H1 (cell line): ENCODE measurements around the gene PCDHA5. TPM values are rescaled to one million over a fixed set of nuclear protein-coding genes. Genes with fewer than 3 reads are reported as not detected.

Source experiments
- CTCF ChIA-PET: fragments of 300-600 bp; sonication (Branson Sonifier 250); formaldehyde crosslinking; loops from one replicate; lab custom pipeline; 2021; ENCODE audit not compliant: partially characterized antibody; lab: Charles Lee
- POLR2A ChIA-PET: fragments of 300-600 bp; sonication (Branson Sonifier 250); formaldehyde crosslinking; loops from one replicate; lab custom pipeline; 2021; ENCODE audit warnings: inconsistent platforms; ENCODE audit not compliant: partially characterized antibody; lab: Charles Lee
- DNase-seq, 2 experiments: peaks; one replicate each; pipeline versions ENCODE4 v3.0.0 to v3.0.0-alpha.2; 2010 to 2022; ENCODE audit warnings: low spot score in 2 of 2, low read depth in 1 of 2, mixed read lengths in 1 of 2
- FAIRE-seq: peaks from 2 replicates; lab custom pipeline; 2011; peaks lifted over from hg19 to GRCh38; lab: Jason Lieb, UNC
- H2AFZ ChIP-seq: 2 replicates; pipeline ENCODE4 v1.8.1; 2012; ENCODE audit warnings: low read length, inconsistent platforms
- H2AK5ac ChIP-seq: 2 replicates; pipeline ENCODE4 v1.6.1; 2013; ENCODE audit warnings: low read depth, low read length
- H2BK120ac ChIP-seq: replicated peaks from 2 replicates; pipeline ENCODE3; 2013; ENCODE audit warnings: low read depth, low read length, inconsistent platforms
- H2BK12ac ChIP-seq: 2 replicates; pipeline ENCODE4 v1.6.1; 2013; ENCODE audit warnings: low read depth, low read length
- H2BK15ac ChIP-seq: 2 replicates; pipeline ENCODE4 v1.6.1; 2013; ENCODE audit warnings: low read length
- H2BK20ac ChIP-seq: 2 replicates; pipeline ENCODE4 v1.6.1; 2013; ENCODE audit warnings: low read length
- H2BK5ac ChIP-seq: 2 replicates; pipeline ENCODE4 v1.6.1; 2013; ENCODE audit warnings: low read depth, low read length
- H3K14ac ChIP-seq: 2 replicates; pipeline ENCODE4 v1.6.1; 2013; ENCODE audit warnings: inconsistent platforms; ENCODE audit not compliant: insufficient read length
- H3K18ac ChIP-seq: 2 replicates; pipeline ENCODE4 v1.6.1; 2013; ENCODE audit warnings: low read length; ENCODE audit errors: extremely low read depth
- H3K23ac ChIP-seq: 2 replicates; pipeline ENCODE4 v1.6.1; 2013; ENCODE audit warnings: inconsistent platforms; ENCODE audit not compliant: insufficient read length
- H3K23me2 ChIP-seq: 2 replicates; pipeline ENCODE4 v1.6.1; 2013; ENCODE audit warnings: low read depth, low read length
- H3K27ac ChIP-seq: 2 replicates; pipeline ENCODE4 v1.6.1; 2011; ENCODE audit warnings: low read depth, low read length, inconsistent platforms
- H3K27me3 ChIP-seq, 4 experiments: replicated peaks in 1 of 4; 1 replicate in 1 of 4; 2 replicates in 3 of 4; pipeline versions ENCODE4 v1.6.1 to v1.8.1; 2011 to 2013; ENCODE audit warnings: low read length in 3 of 4, mild to moderate bottlenecking in 3 of 4, inconsistent platforms in 2 of 4, mixed read lengths in 2 of 4, moderate library complexity in 1 of 4; ENCODE audit not compliant: control insufficient read depth in 3 of 4, insufficient read depth in 3 of 4; ENCODE audit errors: extremely low read depth in 1 of 4
- H3K36me3 ChIP-seq, 4 experiments: 2 replicates each; pipeline versions ENCODE4 v1.6.1 to v1.8.1; 2011 to 2013; ENCODE audit warnings: mild to moderate bottlenecking in 4 of 4, low read length in 3 of 4, moderate library complexity in 2 of 4, control low read depth in 1 of 4, inconsistent platforms in 1 of 4; ENCODE audit not compliant: insufficient read depth in 4 of 4, control insufficient read depth in 2 of 4
- H3K4ac ChIP-seq: replicated peaks from 2 replicates; pipeline ENCODE3; 2013; ENCODE audit warnings: low read length, low read depth, mixed read lengths, inconsistent platforms; ENCODE audit not compliant: insufficient read length
- H3K4me1 ChIP-seq, 4 experiments: replicated peaks in 1 of 4; 1 replicate in 1 of 4; 2 replicates in 3 of 4; pipeline versions ENCODE4 v1.6.1 to v1.8.1; 2011 to 2013; ENCODE audit warnings: low read length in 3 of 4, inconsistent platforms in 2 of 4, mixed read lengths in 1 of 4; ENCODE audit not compliant: insufficient read depth in 4 of 4, control insufficient read depth in 3 of 4
- H3K4me2 ChIP-seq, 2 experiments: 2 replicates each; pipeline versions ENCODE4 v1.6.1 to v1.8.1; 2011 to 2013; ENCODE audit warnings: low read depth in 2 of 2, low read length in 2 of 2, control low read depth in 1 of 2, inconsistent platforms in 1 of 2, mild to moderate bottlenecking in 1 of 2; ENCODE audit not compliant: insufficient read depth in 1 of 2
- H3K4me3 ChIP-seq, 4 experiments: fragments of 200-600, 300-600 bp in 1 of 4; sonication (generic), shearing (Covaris generic), sonication (Bioruptor Twin) in 1 of 4; 2 replicates each; pipeline versions ENCODE4 v1.5.1 to v1.8.1; 2011 to 2016; ENCODE audit warnings: low read length in 4 of 4, low read depth in 3 of 4, control low read depth in 2 of 4, inconsistent platforms in 2 of 4, mild to moderate bottlenecking in 2 of 4, mixed read lengths in 1 of 4, moderate library complexity in 1 of 4; ENCODE audit not compliant: insufficient read depth in 2 of 4; ENCODE audit errors: extremely low read depth in 1 of 4
- H3K56ac ChIP-seq: replicated peaks from 2 replicates; pipeline ENCODE3; 2013; ENCODE audit warnings: low read depth, mild to moderate bottlenecking, mixed read lengths, low read length, inconsistent platforms; ENCODE audit not compliant: insufficient read length
- H3K79me1 ChIP-seq: 2 replicates; pipeline ENCODE4 v1.6.1; 2013; ENCODE audit warnings: low read depth, low read length, control low read depth
- H3K79me2 ChIP-seq, 2 experiments: 2 replicates each; pipeline versions ENCODE4 v1.6.1 to v1.8.1; 2012 to 2013; ENCODE audit warnings: low read length in 2 of 2, mild to moderate bottlenecking in 2 of 2, inconsistent platforms in 1 of 2; ENCODE audit not compliant: insufficient read depth in 2 of 2, control insufficient read depth in 1 of 2
- H3K9ac ChIP-seq, 4 experiments: replicated peaks in 1 of 4; 1 replicate in 1 of 4; 2 replicates in 3 of 4; pipeline versions ENCODE4 v1.6.1 to v1.8.1; 2011 to 2013; ENCODE audit warnings: low read depth in 3 of 4, low read length in 3 of 4, control low read depth in 2 of 4, mild to moderate bottlenecking in 2 of 4, moderate library complexity in 2 of 4, inconsistent platforms in 1 of 4; ENCODE audit errors: extremely low read depth in 1 of 4
- H3K9me3 ChIP-seq, 2 experiments: 2 replicates each; pipeline versions ENCODE4 v1.6.1 to v1.8.1; 2012 to 2013; ENCODE audit warnings: mild to moderate bottlenecking in 2 of 2, moderate library complexity in 2 of 2, control low read depth in 1 of 2, inconsistent platforms in 1 of 2, low read depth in 1 of 2, low read length in 1 of 2, mixed read lengths in 1 of 2; ENCODE audit not compliant: insufficient read depth in 2 of 2
- H4K20me1 ChIP-seq, 2 experiments: replicated peaks in 1 of 2; 2 replicates each; pipeline versions ENCODE3 to v1.8.1; 2011 to 2013; ENCODE audit warnings: inconsistent platforms in 2 of 2, low read length in 2 of 2, mild to moderate bottlenecking in 1 of 2; ENCODE audit not compliant: insufficient read depth in 2 of 2, control insufficient read depth in 1 of 2
- H4K5ac ChIP-seq: 2 replicates; pipeline ENCODE4 v1.6.1; 2013; ENCODE audit warnings: low read length, low read depth, mixed read lengths, inconsistent platforms; ENCODE audit not compliant: insufficient read length
- H4K8ac ChIP-seq: 2 replicates; pipeline ENCODE4 v1.8.0; 2013; ENCODE audit warnings: mild to moderate bottlenecking, moderate library complexity, low read length, inconsistent platforms; ENCODE audit not compliant: insufficient read depth; ENCODE audit errors: extremely low read depth
- H4K91ac ChIP-seq: replicated peaks from 2 replicates; pipeline ENCODE3; 2013; ENCODE audit warnings: low read length, mixed read lengths, inconsistent platforms; ENCODE audit not compliant: insufficient read length
- BCL11A ChIP-seq, 2 experiments: IDR thresholded peaks; one replicate each; pipeline ENCODE4 v1.6.1; 2011; ENCODE audit warnings: low read depth in 2 of 2, low read length in 2 of 2, mild to moderate bottlenecking in 2 of 2
- BRCA1 ChIP-seq: IDR thresholded peaks from 2 replicates; pipeline ENCODE4 v1.6.1; 2012; ENCODE audit warnings: low read depth, low read length, improper control_type of control experiment
- CBX8 ChIP-seq: fragments of 300-800, 300-1000 bp; sonication (generic); IDR thresholded peaks from 2 replicates; pipeline ENCODE4 v1.7.1; 2016; ENCODE audit warnings: low read depth, low read length, borderline replicate concordance
- CREB1 ChIP-seq: IDR thresholded peaks from 2 replicates; pipeline ENCODE4 v1.6.1; 2012; ENCODE audit warnings: inconsistent platforms
- EZH2 ChIP-seq: fragments of 200-600 bp; sonication (generic); IDR thresholded peaks from 2 replicates; pipeline ENCODE4 v1.7.1; 2012; ENCODE audit warnings: low read depth, mild to moderate bottlenecking, moderate library complexity, low read length, inconsistent platforms; ENCODE audit not compliant: severe bottlenecking
- JUND ChIP-seq: IDR thresholded peaks from 2 replicates; pipeline ENCODE4 v1.6.1; 2011; ENCODE audit warnings: mild to moderate bottlenecking, improper control_type of control experiment, low read length
- KDM4A ChIP-seq: IDR thresholded peaks from one replicate; pipeline ENCODE4 v1.7.1; 2012; ENCODE audit warnings: low read depth, mild to moderate bottlenecking, moderate library complexity, low read length, inconsistent platforms; ENCODE audit not compliant: severe bottlenecking
- PHF8 ChIP-seq: fragments of 200-600 bp; sonication (generic); conservative IDR thresholded peaks from 2 replicates; pipeline ENCODE4 v1.7.1; 2012; ENCODE audit warnings: low read depth, mild to moderate bottlenecking, inconsistent platforms, low read length, moderate library complexity
- POU5F1 ChIP-seq: IDR thresholded peaks from 2 replicates; pipeline ENCODE4 v1.6.1; 2011; ENCODE audit warnings: low read depth, mild to moderate bottlenecking, low read length, moderate library complexity
- RBBP5 ChIP-seq: IDR thresholded peaks from 2 replicates; pipeline ENCODE4 v1.7.1; 2012; ENCODE audit warnings: low read depth, mild to moderate bottlenecking, inconsistent platforms, low read length, moderate library complexity, borderline replicate concordance
- SIRT6 ChIP-seq: IDR thresholded peaks from one replicate; pipeline ENCODE4 v1.7.1; 2012; ENCODE audit warnings: low read length, inconsistent platforms
- TAF7 ChIP-seq: optimal IDR thresholded peaks from 2 replicates; pipeline ENCODE3; 2011; ENCODE audit warnings: low read depth, mild to moderate bottlenecking, inconsistent platforms, low read length, moderate library complexity, borderline replicate concordance
- WGBS, 2 experiments: shearing (Covaris generic) in 1 of 2; methylation state at CpG; one replicate each; pipeline versions ENCODE4 v1.1.6 to v1.1.7; 2013 to 2015; ENCODE audit warnings: low lambda C conversion rate in 2 of 2, mixed read lengths in 2 of 2, inconsistent platforms in 1 of 2, low coverage in 1 of 2, missing lambda C conversion rate in 1 of 2; ENCODE audit not compliant: insufficient replicate concordance in 2 of 2, insufficient coverage in 1 of 2, insufficient read length in 1 of 2; ENCODE audit errors: extremely low coverage in 1 of 2, missing lambda C conversion rate in 1 of 2; 5-methylcytosine and 5-hydroxymethylcytosine counted together
- polyA plus RNA-seq, 7 experiments: library from polyadenylated mRNA; depleted of rRNA in 3 of 7; stranded (reverse) in 5 of 7; unstranded in 2 of 7; fragments of >200 nt in 5 of 7; fragments of 200-250 nt in 2 of 7; gene quantifications; 1 replicate in 5 of 7; 2 replicates in 1 of 7; 4 replicates in 1 of 7; pipeline versions ENCODE4 v1.2.1 to v1.2.3, GENCODE V29; 2011 to 2013; ENCODE audit warnings: missing spikeins in 2 of 7, mixed read lengths in 2 of 7
- total RNA-seq: library from RNA; stranded (reverse); fragmentation: NEBNext Ultra II Directional; extraction: Animal tissue kit (Norgen Biotek cat#: 25700); gene quantifications from 2 replicates; pipeline ENCODE4 v1.2.1, GENCODE V29; 2021

The PCDHA5 gene
- total and polyA plus RNA-seq, 2 of the 8 experiments (the other 6 are each of a cell fraction or from before 2014, with no cell fraction given) = 0.33 to 0.76 TPM

DNA sequence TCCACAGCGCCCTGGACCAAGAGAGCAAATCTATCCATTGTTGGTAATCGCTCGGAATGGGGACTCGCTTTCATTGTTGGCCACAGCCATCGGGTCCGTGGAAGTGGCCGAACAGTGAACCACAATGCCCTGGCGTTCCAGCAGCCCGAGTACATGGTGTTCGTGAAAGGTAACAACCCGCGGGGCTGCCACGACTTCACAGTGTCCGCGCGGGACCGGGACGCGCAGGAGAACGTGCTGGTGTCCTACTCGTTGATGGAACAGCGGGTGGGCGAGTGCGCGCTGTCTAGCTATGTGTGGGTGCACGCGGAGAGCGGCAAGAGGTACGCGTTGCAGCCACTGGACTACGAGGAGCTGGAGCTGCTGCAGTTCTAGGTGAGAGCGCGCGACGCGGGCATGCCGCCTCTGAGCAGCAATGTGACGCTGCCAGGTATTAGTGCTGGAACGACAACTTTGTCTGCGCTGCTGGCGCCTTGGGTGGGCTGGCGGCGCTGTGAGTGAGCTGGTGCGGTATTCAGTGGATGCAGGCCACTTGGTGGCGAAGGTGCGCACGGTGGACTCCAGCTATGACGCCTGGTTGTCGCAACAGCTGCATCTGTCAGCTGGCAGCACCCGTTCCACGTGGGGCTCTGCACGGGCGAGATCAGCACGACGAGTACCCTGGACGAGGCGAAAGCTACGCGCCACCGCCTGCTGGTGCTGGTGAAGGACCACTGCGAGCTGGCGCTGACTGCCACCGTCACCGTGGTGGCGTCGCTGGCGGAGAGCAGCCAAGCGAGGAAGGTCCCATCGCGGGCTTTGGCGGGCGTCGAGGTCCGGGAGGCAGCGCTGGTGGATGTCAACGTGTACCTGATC lies 41.3 kb downstream of the PCDHA5 start:
- Histone ChIP-seq H2BK12ac (no peak overlapping the region), H3K23ac (no peak overlapping the region)
- POLR2A ChIA-PET = interaction anchor here (1.4 kb wide), 1 partner anchor 188 kb away, joined by 4 read pairs; the partner anchor contains the start of gene PCDHB1
- TF ChIP-seq BCL11A (IDR thresholded peaks at IDR 0.05; ENCODE audit: low read depth in 2 of 2, low read length in 2 of 2) (no peak), BRCA1 (no peak), SIRT6 (no peak), RBBP5 (no peak), CREB1 (no peak), PHF8 (no peak), TAF7 (no peak), CBX8 (no peak), EZH2 (no peak), POU5F1 (no peak), JUND (no peak), KDM4A (no peak)

More for the DNA sequence above, 41.3 kb downstream of the PCDHA5 start:
- FAIRE-seq (no peak), DNase-seq (no peak)
- no peak overlapping the region for H2BK20ac ChIP-seq
- no peak overlapping the region for H2BK15ac ChIP-seq
- H4K91ac ChIP-seq = no peak overlapping the region
- no peak overlapping the region for H3K9ac ChIP-seq
- H4K8ac ChIP-seq = no peak overlapping the region; the same call in 1 of the 2 replicates
- no peak overlapping the region for H2AK5ac ChIP-seq
- H3K4me3 ChIP-seq = no peak overlapping the region
- H3K4me2 ChIP-seq = no peak overlapping the region
- H3K79me2 ChIP-seq = no peaks in the 10 kb centered on the region; a peak in 1 of 4 replicates
- no peak overlapping the region for H2AFZ ChIP-seq
- WGBS, 2 experiments = 97% methylated on average over 73 of the region's 76 CpGs; no CpG with 5 or more reads in 1 of the 2 experiments
- no peak overlapping the region for H2BK120ac ChIP-seq
- H4K5ac ChIP-seq = no peak overlapping the region
- CTCF ChIA-PET = interaction anchor here (0.6 to 8.1 kb wide), 15 partner anchors 8 to 448 kb away, joined by 3 to 122 read pairs (median 5); partner anchors contain the start of genes PCDHA12, PCDHA13, PCDHA4 and PCDHA7
- no peaks in the 10 kb centered on the region for H3K27me3 ChIP-seq
- H3K27ac ChIP-seq = no peak overlapping the region
- H4K20me1 ChIP-seq = no peaks in the 10 kb centered on the region
- H3K4ac ChIP-seq = no peak overlapping the region
- H3K14ac ChIP-seq = no peak overlapping the region
- no peak overlapping the region for H2BK5ac ChIP-seq
- H3K4me1 ChIP-seq = no peaks in the 10 kb centered on the region
- no peak overlapping the region for H3K56ac ChIP-seq
- H3K79me1 ChIP-seq = no peaks in the 10 kb centered on the region
- no peaks in the 10 kb centered on the region for H3K23me2 ChIP-seq
- H3K9me3 ChIP-seq = peaks cover 11 to 20% of the 10 kb centered on the region in 2 experiments; a peak in 3 of 4 replicates
- H3K18ac ChIP-seq = no peak overlapping the region
- peaks cover 0 to 13% (median 3%) of the 10 kb centered on the region in 4 experiments; a peak in 4 of 8 replicates for H3K36me3 ChIP-seq
